GM21723 (cell line): ENCODE data around the gene OR2T5.
"Not testable (repeated sequence)": the region's sequence is repeated elsewhere in the genome, so short reads cannot be mapped to it uniquely, and the experiment has no call there.

Source experiments
- ATAC-seq: cut with Tn5 transposase; IDR thresholded peaks from one replicate; pipeline ENCODE4 v1.9.1; 2021; ENCODE audit warnings: mild to moderate bottlenecking, moderate library complexity; ENCODE audit not compliant: unreplicated experiment

The OR2T5 gene, protein sequence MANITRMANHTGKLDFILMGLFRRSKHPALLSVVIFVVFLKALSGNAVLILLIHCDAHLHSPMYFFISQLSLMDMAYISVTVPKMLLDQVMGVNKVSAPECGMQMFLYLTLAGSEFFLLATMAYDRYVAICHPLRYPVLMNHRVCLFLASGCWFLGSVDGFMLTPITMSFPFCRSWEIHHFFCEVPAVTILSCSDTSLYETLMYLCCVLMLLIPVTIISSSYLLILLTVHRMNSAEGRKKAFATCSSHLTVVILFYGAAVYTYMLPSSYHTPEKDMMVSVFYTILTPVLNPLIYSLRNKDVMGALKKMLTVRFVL

DNA sequence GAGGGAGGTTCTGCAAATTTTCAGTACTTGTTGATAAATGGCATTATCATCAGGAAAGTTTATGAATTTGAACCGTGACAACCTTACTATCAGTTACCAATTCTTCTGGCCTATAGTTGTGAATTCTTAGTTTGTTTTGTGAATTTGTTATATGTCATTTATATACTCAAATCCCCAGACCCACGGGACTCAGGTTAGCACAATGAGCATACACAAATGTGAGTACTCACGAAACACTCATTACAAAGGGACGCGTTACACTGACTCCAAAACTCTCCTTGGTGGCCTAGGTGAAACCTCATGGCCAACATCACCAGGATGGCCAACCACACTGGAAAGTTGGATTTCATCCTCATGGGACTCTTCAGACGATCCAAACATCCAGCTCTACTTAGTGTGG lies at the start of gene OR2T5:
Gene OR2T5, plus strand, starts transcription at position 301 of the 400 bp plus-strand sequence. Its CDS starts 0 bp downstream, at position 301.
- not testable (repeated sequence) for ATAC-seq

DNA sequence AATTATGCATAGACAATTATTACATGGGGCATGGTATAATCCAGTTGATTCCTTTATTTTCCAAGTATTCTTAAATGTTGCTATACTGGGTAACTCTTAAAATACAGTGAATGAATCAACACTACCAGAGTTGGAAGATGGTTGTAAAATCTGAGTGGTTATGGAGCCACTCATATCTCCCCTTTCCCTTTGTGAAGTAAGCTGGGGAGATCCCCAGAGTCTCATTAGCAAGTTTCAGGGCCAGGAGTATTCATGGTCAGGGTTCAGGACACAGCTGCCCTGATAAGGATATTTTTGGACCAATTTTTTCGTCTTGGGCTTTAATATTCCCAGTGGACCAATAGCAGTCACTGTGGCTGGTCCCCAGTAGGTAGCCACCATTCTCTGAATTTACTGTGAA lies 49.7 kb upstream of the OR2T5 start:
- ATAC-seq = not testable (repeated sequence)

DNA sequence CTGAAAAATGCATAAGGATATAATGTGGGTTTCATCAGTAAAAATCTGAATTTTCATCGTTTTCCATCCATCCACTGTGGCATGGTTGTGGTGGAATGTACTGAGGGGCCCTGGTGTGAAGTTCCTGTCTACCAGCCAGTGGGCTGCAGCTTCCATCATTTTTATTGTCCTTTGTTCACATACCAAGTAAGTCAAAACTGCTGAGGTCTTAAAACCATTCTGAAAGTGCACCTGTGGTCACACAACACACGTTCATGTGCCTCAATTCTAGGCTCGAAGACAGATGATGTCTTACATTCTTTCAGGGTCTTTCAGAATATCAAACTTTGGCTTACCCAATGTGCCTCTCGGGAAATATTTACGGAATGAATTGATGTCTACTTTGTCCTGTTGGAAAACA lies 49.1 kb upstream of the OR2T5 start:
- ATAC-seq = not testable (repeated sequence)

DNA sequence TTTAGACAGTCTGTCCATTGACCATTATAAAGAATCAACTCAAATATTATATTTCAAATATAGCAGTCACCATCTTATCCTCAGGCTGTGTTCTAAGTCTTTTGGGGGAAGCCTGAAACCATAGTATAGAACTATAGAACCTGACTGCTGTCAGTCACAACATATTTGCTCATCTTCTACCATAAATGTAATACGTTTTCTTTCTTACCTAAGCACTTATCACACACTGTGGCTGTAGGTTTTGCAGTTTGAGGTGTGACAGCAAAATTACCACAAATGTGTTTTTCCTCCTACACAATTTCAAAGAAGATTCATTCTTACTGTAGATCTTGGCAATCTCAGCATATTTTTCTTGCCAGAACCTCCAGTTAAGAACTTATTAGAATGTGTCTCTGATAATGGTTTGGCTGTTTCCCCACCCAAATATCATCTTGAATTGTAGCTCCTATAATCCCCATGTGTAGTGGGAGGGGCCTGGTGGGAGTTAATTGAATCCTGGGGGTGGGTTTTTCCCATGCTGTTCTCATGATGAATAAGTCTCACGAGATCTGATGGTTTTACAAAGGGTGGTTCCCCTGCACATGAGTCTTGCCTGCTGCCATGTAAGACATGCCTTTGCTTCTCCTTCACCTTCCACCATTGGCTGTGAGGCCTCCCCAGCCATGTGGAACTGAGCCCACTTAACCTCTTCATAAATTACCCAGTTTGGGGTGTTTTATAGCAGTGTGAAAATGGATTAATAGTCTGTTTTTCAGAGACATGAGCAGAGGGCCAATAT lies 45.7 kb upstream of the OR2T5 start:
- not testable (repeated sequence) for ATAC-seq

DNA sequence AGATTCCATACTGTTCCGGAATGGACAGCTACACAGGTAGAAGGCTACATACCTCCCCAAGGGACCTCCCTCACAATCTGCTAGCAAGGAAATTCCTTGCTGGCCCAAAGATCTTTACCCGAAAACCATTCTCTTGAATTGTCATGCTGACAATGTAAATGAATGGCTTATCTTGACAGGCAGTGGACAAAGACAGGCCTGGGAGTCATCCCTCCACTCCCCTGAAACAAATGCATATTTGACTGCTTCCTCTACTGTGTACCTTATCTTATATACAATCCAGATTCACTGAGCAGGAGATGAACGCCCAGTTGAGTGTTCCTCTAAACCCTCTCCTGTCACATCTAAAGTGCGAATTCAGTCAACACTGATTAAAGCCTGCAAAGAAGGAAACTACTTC lies 43.8 kb upstream of the OR2T5 start:
- not testable (repeated sequence) for ATAC-seq

DNA sequence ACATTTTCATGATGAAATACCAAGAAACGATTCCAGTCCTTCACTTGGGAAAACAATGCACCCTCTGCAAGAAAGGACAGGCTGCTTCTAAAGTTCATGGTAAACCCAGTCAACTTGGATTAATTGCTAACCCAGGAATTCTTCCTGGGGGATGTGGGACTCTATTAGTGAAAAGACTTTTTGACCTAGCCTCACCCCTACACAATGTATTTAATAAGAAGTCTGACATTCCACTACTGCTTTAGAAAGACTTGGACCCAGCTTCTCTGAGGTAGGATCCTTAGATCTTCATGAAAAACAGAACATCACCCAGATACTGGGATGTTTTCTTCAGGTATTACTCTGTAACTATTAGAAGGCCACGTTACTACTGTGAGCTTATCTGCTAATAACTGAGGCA lies 43.0 kb upstream of the OR2T5 start, which contains the start of gene OR2T2:
Gene OR2T2, plus strand, starts transcription at position 239 of the 400 bp plus-strand sequence. CDS start 7,161 bp downstream, outside the sequence.
- ATAC-seq = not testable (repeated sequence)

DNA sequence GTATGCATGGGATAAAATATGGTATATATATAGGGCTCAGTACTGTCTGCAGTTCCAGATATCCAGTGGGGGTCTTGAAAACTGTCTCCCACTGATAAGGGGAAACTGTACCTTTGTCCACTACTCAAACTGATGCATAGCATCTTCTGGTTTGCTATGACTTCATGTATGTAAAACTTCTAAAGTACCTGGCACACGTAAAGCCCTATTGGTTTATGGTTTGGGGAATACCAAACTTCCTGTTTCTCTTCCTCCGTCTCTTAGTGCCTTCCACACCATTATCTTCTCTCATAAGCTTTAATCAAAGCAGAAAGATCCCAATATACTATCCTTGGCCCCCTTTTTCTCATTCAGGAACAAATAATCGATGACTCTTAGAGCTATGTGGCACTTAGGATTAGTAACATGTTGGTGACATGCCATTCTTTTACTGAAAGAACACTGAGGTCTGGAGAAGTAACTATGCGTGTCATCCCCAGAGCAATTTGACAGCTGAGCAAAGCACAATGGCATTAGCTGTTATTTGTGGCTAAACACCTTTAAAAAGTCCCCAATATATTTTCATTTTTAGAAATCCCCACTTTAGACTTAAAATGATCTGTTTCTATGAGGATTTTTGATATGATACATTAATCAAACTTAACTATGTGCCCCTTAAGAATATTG lies 39.8 kb upstream of the OR2T5 start:
- ATAC-seq = peak; percentile 66

DNA sequence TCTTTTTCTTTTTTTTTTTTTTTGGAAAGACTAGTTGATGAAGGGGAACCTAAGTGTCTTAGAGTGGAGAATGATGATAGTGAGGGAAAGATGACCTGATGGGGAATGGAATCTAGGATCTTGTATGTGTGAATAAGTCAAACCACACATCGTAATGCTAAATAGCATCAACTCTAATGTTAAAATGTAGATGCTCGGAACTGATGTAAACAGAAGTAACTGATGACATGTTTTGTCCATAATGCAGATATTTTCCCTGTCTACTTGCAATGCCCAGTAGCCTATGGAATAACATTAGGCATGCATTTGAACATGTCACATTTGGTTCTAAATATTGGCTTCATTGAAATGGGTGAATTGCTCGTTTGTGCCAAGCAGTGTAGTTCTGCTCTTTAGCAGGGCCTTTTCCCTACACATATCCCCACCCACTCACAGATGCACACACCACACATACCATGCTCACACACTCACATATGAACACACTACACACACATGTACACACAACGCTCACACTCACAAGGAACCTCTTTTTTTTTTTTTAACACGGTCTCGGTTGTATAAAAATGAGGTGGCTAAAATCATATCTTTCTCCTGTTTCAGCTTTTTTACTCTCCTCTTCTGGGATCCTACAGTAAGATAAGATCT lies 38.4 kb upstream of the OR2T5 start:
- ATAC-seq = not testable (repeated sequence)

DNA sequence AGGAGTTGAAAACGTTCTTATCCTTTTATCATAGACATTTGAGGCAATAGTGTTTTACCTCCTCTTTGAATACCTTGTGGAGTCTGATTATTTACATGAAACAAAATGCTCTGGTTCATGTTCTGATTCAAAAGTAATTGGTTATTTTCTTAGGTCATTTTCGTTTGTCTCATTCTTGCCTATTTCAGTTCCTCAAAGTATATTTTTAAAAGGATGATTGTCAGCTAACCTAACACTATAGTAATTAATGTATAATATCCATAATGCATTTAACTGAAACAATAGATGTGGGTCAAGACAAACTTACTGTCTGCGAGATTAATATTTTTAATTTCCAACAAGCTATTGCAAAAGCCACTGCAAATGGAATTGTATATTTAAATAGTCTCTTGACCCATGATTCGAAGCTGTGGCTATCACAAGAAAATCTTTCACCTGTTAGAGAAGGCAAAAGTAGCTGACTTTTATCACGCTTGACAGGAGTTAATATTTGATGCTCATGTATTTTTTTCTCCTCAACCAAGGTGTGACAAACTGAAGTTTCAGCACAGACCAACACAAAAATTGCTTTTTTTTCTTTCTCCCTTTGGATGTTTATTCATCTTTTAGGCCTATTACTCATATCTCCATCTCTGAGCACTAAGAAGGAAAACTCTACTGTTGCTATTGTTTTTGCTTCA lies 37.8 kb upstream of the OR2T5 start:
- ATAC-seq = peak; percentile 53

DNA sequence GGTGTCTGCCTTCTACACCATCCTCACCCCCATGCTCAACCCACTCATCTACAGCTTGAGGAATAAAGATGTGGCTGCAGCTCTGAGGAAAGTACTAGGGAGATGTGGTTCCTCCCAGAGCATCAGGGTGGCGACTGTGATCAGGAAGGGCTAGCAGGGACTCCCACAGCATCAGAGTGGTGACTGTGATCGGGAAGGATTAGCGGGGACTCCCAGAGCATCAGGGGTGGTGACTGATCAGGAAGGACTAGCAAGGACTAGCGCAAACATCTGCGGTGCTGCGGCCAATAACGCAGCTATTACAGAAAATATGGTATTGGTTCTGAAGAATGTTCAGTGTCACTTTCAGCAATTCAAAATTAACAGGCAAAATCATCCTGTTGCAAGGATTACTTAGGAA lies 34.8 kb upstream of the OR2T5 start:
- not testable (repeated sequence) for ATAC-seq

DNA sequence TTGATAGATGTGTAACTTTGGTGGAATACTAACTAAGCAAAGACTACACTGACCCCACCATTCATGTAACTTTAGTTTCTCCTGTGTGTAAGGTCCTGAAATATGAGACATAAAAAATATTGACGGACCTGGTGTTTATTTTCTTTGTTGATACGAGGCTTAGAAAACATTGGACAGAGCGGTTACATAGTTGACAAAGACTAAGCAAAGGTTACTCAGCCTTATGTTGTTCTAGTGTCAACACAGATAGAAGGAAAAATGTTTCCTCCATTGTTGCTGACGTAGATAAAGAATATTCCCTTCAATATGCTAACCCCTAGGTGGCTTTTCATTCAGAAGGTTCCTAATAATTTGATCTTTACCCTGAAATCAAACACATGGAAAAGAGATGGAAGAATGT lies 33.3 kb upstream of the OR2T5 start:
- ATAC-seq = not testable (repeated sequence)

DNA sequence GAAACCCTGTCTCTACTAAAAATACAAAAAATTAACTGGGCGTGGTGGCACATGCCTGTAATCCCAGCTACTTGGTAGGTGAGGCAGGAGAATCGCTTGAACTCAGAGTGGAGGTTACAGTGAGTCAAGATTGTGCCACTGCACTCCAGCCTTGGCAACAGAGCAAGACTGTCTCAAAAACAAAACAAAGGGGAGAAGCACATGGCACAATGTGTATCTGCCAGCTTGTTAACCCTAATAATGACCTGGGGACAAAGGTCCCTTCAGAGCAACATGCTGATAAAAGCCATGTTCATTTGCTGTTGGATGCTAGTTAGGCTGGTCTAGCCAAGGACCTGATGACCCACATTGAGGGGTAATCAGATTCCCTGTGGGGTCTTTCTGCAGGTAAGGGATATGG lies 31.8 kb upstream of the OR2T5 start:
- not testable (repeated sequence) for ATAC-seq

DNA sequence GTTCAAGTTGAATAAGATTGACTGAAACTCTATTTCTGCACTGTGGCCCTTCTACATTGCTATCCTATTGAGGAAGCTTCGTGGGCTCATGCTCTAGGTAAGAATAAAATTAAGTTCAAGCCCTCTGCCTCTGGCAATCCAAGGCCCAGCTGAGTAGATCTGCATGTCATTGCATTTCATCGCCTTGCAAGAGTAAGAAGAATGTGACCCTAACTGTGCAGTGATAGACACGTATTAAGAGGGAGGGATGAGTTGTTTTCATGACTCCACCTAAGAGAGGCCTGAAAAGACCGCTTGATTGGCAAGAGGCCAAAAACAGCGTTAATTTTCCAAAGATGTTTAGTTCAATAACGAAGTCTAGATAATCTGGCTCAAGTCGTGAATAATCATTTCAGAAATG lies 29.3 kb upstream of the OR2T5 start:
- ATAC-seq = not testable (repeated sequence)

DNA sequence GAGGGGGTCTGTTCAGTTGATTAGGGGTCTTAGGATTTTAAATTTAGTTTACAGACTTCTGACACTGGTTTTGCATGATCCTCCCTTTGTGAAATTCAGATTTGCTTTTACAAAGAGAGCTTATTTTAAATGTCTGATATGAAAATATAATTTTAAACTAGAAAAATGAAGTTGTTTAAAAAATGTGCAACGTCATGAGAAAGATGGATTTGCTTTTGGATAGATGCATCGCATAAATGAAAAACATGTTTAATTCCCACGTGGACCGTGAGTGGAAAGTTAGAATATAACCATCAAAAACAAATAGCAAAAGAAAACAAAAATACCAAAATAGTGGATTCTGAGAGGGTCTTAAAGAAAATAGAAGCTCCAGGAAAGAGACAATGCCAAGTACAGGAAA lies 17.2 kb upstream of the OR2T5 start:
- ATAC-seq = no peak

DNA sequence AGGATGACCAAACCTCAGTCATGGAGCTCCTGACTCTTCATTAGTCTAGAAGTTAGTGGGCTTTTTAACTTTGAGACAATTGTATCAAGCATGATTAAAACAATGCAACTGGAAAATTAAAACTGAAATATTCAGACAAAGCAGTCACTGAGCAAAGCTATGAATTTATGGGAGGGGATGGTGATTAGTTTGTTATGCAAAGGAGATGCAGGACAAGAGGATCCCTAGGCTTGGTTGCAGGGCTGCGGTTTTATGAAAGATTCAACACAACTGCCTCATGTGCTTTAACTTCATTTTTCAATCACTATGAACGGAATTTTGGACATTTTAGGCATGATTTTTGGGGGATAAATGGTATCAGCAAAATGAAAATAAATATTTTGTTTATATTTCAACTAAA lies 16.3 kb upstream of the OR2T5 start:
- ATAC-seq = not testable (repeated sequence)

DNA sequence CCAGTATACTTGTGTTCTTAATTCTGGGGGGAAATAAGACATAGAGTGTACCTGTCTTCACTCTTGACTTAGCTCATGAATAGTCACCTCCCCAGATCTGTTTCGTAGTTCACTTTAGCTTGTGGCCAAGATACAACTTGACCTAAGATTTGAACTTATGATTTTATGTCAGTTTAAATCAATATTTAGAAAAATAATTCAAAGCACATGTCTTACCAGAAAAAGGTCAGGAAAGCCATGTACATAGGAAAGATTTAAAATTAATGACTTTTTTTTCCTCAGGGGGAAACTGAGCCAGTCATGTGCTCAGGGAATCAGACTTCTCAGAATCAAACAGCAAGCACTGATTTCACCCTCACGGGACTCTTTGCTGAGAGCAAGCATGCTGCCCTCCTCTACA lies 15.3 kb upstream of the OR2T5 start, which contains the start of gene OR2T3:
Gene OR2T3, plus strand, starts transcription at position 301 of the 400 bp plus-strand sequence. Its CDS starts 0 bp downstream, at position 301.
- not testable (repeated sequence) for ATAC-seq

DNA sequence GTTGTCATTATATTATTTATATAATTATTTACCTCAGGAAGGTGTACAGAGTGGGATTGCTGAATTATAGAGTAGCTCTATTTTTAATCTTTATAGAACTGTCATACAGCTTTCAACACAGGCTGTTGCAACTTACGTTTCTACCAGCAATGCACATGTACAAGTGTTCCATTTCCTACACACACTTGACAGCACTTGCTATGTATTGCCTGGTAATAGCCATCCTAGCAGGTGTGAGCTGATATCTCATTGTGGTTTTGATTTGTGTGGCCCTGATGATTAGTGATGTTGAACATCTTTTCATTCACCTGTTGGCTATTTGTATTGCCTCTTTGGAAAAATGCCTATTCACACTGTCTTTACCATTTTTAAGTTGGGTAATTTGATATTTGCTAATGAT lies 12.7 kb upstream of the OR2T5 start:
- peak; percentile 89 for ATAC-seq

DNA sequence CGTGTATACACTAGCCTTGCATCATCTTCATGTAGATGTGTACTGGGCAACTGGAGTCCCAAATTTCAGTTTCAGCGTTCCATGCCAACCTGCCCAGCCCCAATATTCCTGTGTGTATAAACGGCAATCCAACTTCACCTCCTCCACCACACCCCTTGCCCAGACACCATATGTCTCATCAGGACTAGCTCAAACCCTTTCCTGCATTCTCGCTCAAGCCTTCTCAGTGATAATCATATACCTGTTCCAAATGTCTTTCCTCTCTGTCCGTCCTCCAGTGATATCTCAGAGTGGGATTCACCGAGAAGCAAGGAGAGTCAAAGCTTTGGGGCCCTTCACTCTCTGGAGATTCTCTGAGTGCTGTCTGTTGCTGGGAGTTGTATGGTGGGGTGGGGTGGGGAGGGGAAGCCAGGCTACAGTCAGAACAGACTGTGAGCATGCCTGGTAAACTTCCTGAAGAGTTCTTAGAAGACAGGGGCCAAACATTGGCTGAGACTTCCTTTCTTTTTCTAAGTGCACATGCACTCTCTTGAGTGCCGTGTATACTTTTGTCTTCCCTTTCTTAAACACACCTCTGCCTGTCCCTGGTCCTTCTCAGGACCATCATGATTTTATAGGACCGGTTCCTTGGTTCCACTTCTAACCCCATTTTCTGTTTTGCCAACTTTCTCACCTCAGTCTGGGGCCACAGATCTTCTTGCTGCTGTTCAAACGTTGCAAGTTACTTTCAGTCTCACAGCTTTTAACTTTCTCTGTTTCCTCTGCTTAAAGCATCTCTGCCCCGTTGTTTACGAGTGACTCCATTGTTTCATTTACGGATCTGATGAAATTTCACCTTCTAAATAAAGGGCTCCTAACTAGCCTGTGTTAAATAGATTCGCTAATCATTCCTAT lies 6.5 kb upstream of the OR2T5 start:
- peak; percentile 93 for ATAC-seq

DNA sequence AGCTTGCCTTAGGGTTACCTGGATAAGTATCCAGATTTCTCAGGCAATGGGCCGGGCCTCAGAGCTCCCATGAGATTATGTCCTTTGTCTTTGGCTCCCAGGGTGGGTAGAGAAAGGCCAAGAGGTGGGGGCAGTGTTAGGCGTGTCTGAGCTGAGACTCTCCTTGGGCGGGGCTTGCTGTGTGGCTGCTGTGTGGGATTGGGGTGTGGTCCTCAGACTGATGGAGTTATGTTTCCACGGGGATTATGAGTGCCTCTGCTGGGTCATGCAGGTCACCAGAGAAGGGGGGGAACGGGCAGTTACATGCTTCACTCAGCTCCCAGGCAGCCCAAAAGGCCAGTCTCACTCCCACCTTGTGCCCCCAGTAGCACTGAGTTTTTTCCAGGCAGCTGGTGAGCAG lies 8.3 kb downstream of the OR2T5 start:
- ATAC-seq = not testable (repeated sequence)
